HL-60 (cell line): ENCODE measurements around the gene GSK3B.

Experiments used
- DNase-seq, 2 experiments: peaks; one replicate each; pipeline ENCODE4 v3.0.0-alpha.2; 2010 to 2020; ENCODE audit warnings: low read depth in 1 of 2, low spot score in 1 of 2
- H3K27ac ChIP-seq: fragments of 250-450 bp; sonication (Bioruptor Pico); replicated peaks from 2 replicates; pipeline ENCODE4 v1.5.1; 2020; ENCODE audit warnings: mild to moderate bottlenecking, moderate library complexity
- H3K27me3 ChIP-seq: fragments of 250-450 bp; sonication (Bioruptor Pico); 2 replicates; pipeline ENCODE4 v1.5.1; 2021; ENCODE audit warnings: mild to moderate bottlenecking, moderate library complexity; ENCODE audit not compliant: insufficient read depth, poor library complexity, severe bottlenecking
- H3K4me3 ChIP-seq: replicated peaks from 2 replicates; pipeline ENCODE4 v1.5.1; 2011; ENCODE audit warnings: mild to moderate bottlenecking, control low read depth, low read length; ENCODE audit not compliant: insufficient read depth
- CTCF ChIP-seq: IDR thresholded peaks from one replicate; pipeline ENCODE4 v1.5.1; 2011; ENCODE audit warnings: low read length, control low read depth, inconsistent platforms; ENCODE audit not compliant: insufficient read depth
- GABPA ChIP-seq: IDR thresholded peaks from 2 replicates; pipeline ENCODE4 v1.6.1; 2012; ENCODE audit warnings: low read depth
- POLR2AphosphoS5 ChIP-seq: IDR thresholded peaks from 2 replicates; pipeline ENCODE4 v1.6.1; 2012; ENCODE audit warnings: low read depth
- REST ChIP-seq: IDR thresholded peaks from 2 replicates; pipeline ENCODE4 v1.6.1; 2012; ENCODE audit warnings: low read depth; ENCODE audit not compliant: insufficient replicate concordance
- SPI1 ChIP-seq: IDR thresholded peaks from 2 replicates; pipeline ENCODE4 v1.6.1; 2012; ENCODE audit warnings: low read depth, mild to moderate bottlenecking, borderline replicate concordance

GSK3B gene

GRCh38 chr3:120029749-120030148 lies 64.5 kb downstream of the GSK3B start:
- H3K27me3 ChIP-seq, result no peaks in the 10 kb centered on the region
- TF ChIP-seq CTCF (no peak), SPI1 (no peak), POLR2AphosphoS5 (no peak), REST (no peak), GABPA (no peak)
- DNase-seq, result no peak
- H3K27ac ChIP-seq, result no peak overlapping the region
- no peak overlapping the region for H3K4me3 ChIP-seq

GRCh38 chr3:120028271-120029047 lies 65.8 kb downstream of the GSK3B start:
- no peak for DNase-seq
- TF ChIP-seq REST (no peak), GABPA (no peak), POLR2AphosphoS5 (no peak), CTCF (no peak), SPI1 (no peak)
- Histone ChIP-seq H3K27ac (no peak overlapping the region), H3K27me3 (no peaks in the 10 kb centered on the region), H3K4me3 (no peak overlapping the region)

- DNase-seq, result no peak
- Histone ChIP-seq H3K27ac (no peak overlapping the region), H3K27me3 (no peaks in the 10 kb centered on the region), H3K4me3 (no peak overlapping the region)
- no peak for TF ChIP-seq GABPA
- TF ChIP-seq SPI1, result no peak
- no peak for TF ChIP-seq REST
- no peak for TF ChIP-seq CTCF
- no peak for TF ChIP-seq POLR2AphosphoS5
Observed at GRCh38 chr3:120027226-120027625, 67.0 kb downstream of the GSK3B start.
